K562 (cell line): ENCODE data around the gene UBE2I. TPM values are rescaled to one million over a fixed set of nuclear protein-coding genes. Genes with fewer than 3 reads are reported as not detected.
A peak's percentile ranks its signal among the peaks of the same experiment; 100 is the strongest.

Source experiments
- BDP1 ChIP-seq: IDR thresholded peaks from 3 replicates; pipeline ENCODE4 v1.6.1; 2011; ENCODE audit not compliant: insufficient read length, insufficient read depth
- BMI1 ChIP-seq: fragments of 150-350 bp; IDR thresholded peaks from 2 replicates; pipeline ENCODE4 v1.6.1; 2014; ENCODE audit warnings: low read length
- EGR1 ChIP-seq: fragments of 450-650 bp; conservative IDR thresholded peaks from 2 replicates; pipeline ENCODE4 v1.6.1; 2017; ENCODE audit warnings: mild to moderate bottlenecking
- FUS ChIP-seq: fragments of 200-400 bp; formaldehyde crosslinking; optimal IDR thresholded peaks from 2 replicates; pipeline ENCODE3; 2017; ENCODE audit warnings: low read depth, low read length
- GABPB1 ChIP-seq: sonication (generic); formaldehyde crosslinking; IDR thresholded peaks from 2 replicates; pipeline ENCODE4 v1.8.0; 2022; ENCODE audit warnings: mild to moderate bottlenecking, missing genetic modification reagents
- HCFC1 ChIP-seq: IDR thresholded peaks from 2 replicates; pipeline ENCODE4 v1.6.1; 2012; ENCODE audit warnings: low read depth, low read length, improper control_type of control experiment
- HNRNPUL1 ChIP-seq: fragments of 200-400 bp; formaldehyde crosslinking; IDR thresholded peaks from 2 replicates; pipeline ENCODE4 v1.6.1; 2017; ENCODE audit warnings: low read length
- HOXB6 ChIP-seq: fragments of 250-450 bp; sonication (Bioruptor Pico); IDR thresholded peaks from 2 replicates; pipeline ENCODE4 v1.5.1; 2022; ENCODE audit warnings: mild to moderate bottlenecking, borderline replicate concordance
- KAT2B ChIP-seq: IDR thresholded peaks from one replicate; pipeline ENCODE4 v1.6.1; 2012; ENCODE audit warnings: low read depth, mild to moderate bottlenecking, control low read depth, inconsistent platforms, low read length, moderate library complexity
- MAZ ChIP-seq, 2 experiments: fragments of 450-650 bp in 1 of 2; sonication (generic) in 1 of 2; formaldehyde crosslinking; IDR thresholded peaks in 1 of 2; conservative IDR thresholded peaks in 1 of 2; 2 replicates each; pipeline versions ENCODE4 v1.4.0 to v1.5.0; 2020; ENCODE audit warnings: mild to moderate bottlenecking in 1 of 2, missing genetic modification reagents in 1 of 2
- PCBP2 ChIP-seq: fragments of 200-400 bp; formaldehyde crosslinking; IDR thresholded peaks from 2 replicates; pipeline ENCODE4 v1.6.1; 2018; ENCODE audit warnings: low read length, low read depth, mild to moderate bottlenecking, moderate library complexity; ENCODE audit not compliant: poor library complexity, severe bottlenecking
- RAD51 ChIP-seq: fragments of 450-650 bp; IDR thresholded peaks from 2 replicates; pipeline ENCODE4 v1.7.1; 2016; ENCODE audit warnings: low read depth, mild to moderate bottlenecking, borderline replicate concordance
- SMAD2 ChIP-seq: fragments of 150-350 bp; IDR thresholded peaks from 2 replicates; pipeline ENCODE4 v1.6.1; 2014; ENCODE audit warnings: low read depth, mild to moderate bottlenecking, low read length
- SMAD4 ChIP-seq: fragments of 250-450 bp; sonication (Bioruptor Pico); conservative IDR thresholded peaks from 2 replicates; pipeline ENCODE4 v1.8.0; 2021; ENCODE audit warnings: inconsistent platforms, mild to moderate bottlenecking, moderate library complexity
- SMARCA5 ChIP-seq: fragments of 450-650 bp; IDR thresholded peaks from 2 replicates; pipeline ENCODE4 v1.6.1; 2016
- STAG1 ChIP-seq: sonication (generic); formaldehyde crosslinking; IDR thresholded peaks from 2 replicates; pipeline ENCODE4 v1.5.0; 2020; ENCODE audit warnings: missing genetic modification reagents, borderline replicate concordance
- SUPT5H ChIP-seq: fragments of 450-650 bp; IDR thresholded peaks from 2 replicates; pipeline ENCODE4 v1.6.1; 2016
- ZBTB2 ChIP-seq: fragments of 450-650 bp; IDR thresholded peaks from 2 replicates; pipeline ENCODE4 v1.6.1; 2016; ENCODE audit warnings: antibody characterized with exemption
- ZNF175 ChIP-seq: fragments of 200-800 bp; sonication (Bioruptor generic); IDR thresholded peaks from 2 replicates; pipeline ENCODE4 v1.6.1; 2016; ENCODE audit warnings: low read depth, mild to moderate bottlenecking, missing genetic modification characterization, missing compliant biosample characterization
- ZNF23 ChIP-seq: fragments of 250-450 bp; sonication (Bioruptor Pico); IDR thresholded peaks from 2 replicates; pipeline ENCODE4 v1.4.0; 2020; ENCODE audit warnings: mild to moderate bottlenecking
- ZNF232 ChIP-seq: sonication (generic); formaldehyde crosslinking; IDR thresholded peaks from 2 replicates; pipeline ENCODE4 v1.8.0; 2022; ENCODE audit warnings: mild to moderate bottlenecking, missing genetic modification reagents
- ZNF639 ChIP-seq, 2 experiments: fragments of 200-800 bp in 1 of 2; sonication (Bioruptor generic) in 1 of 2; sonication (generic) in 1 of 2; formaldehyde crosslinking in 1 of 2; IDR thresholded peaks in 1 of 2; conservative IDR thresholded peaks in 1 of 2; 2 replicates each; pipeline versions ENCODE4 v1.5.0 to v1.6.1; 2016 to 2020; ENCODE audit warnings: missing compliant biosample characterization in 1 of 2, missing genetic modification characterization in 1 of 2, missing genetic modification reagents in 1 of 2
- ZNF668 ChIP-seq: fragments of 250-450 bp; sonication (Bioruptor Pico); IDR thresholded peaks from 2 replicates; pipeline ENCODE4 v1.8.0; 2022; ENCODE audit warnings: mild to moderate bottlenecking, inconsistent platforms
- ZNF77 ChIP-seq: fragments of 250-450 bp; sonication (Bioruptor Pico); IDR thresholded peaks from 2 replicates; pipeline ENCODE4 v1.5.0; 2020
- polyA plus RNA-seq, 8 experiments: library from polyadenylated mRNA; depleted of rRNA in 4 of 8; stranded (reverse) in 5 of 8; unstranded in 3 of 8; fragments of >200 nt; fragmentation: Nextera tagmentation in 2 of 8; fragmentation: Illumina TruSeq in 1 of 8; extraction: Ambion mirVana in 2 of 8; extraction: Trizol in 1 of 8; gene quantifications; 2 replicates each; pipeline versions ENCODE4 v1.2.1 to v1.2.3, GENCODE V29; 2011 to 2014; ENCODE audit warnings: inconsistent platforms in 1 of 8, missing spikeins in 1 of 8
- total RNA-seq, 7 experiments: library from RNA; depleted of rRNA in 6 of 7; stranded (reverse); fragments of >200 nt in 6 of 7; fragmentation: Illumina TruSeq in 2 of 7; extraction: Trizol in 2 of 7; gene quantifications; 2 replicates each; pipeline versions ENCODE4 v1.2.1 to v1.2.3, GENCODE V29; 2011 to 2021; ENCODE audit warnings: low replicate concordance in 1 of 7
- TF ChIP-seq, protein P1 (sequence below), 3 experiments: IDR thresholded peaks in 2 of 3; conservative IDR thresholded peaks in 1 of 3; 2 replicates each; pipeline ENCODE4 v1.5.1; 2011 to 2012; ENCODE audit warnings: low read length in 3 of 3, mild to moderate bottlenecking in 3 of 3, control low read depth in 2 of 3, improper control_type of control experiment in 1 of 3, inconsistent platforms in 1 of 3, low read depth in 1 of 3, mixed read lengths in 1 of 3, moderate library complexity in 1 of 3; ENCODE audit not compliant: insufficient read depth in 2 of 3

Gene UBE2I
- total and polyA plus RNA-seq, 9 of the 15 experiments (the other 6 are each of a cell fraction or from before 2014, with no cell fraction given): 36.6 to 254 (median 104) TPM

GRCh38 chr16:1308036-1308976 is 1.1 kb upstream of the UBE2I start (continued):
- TF ChIP-seq, protein P1, sequence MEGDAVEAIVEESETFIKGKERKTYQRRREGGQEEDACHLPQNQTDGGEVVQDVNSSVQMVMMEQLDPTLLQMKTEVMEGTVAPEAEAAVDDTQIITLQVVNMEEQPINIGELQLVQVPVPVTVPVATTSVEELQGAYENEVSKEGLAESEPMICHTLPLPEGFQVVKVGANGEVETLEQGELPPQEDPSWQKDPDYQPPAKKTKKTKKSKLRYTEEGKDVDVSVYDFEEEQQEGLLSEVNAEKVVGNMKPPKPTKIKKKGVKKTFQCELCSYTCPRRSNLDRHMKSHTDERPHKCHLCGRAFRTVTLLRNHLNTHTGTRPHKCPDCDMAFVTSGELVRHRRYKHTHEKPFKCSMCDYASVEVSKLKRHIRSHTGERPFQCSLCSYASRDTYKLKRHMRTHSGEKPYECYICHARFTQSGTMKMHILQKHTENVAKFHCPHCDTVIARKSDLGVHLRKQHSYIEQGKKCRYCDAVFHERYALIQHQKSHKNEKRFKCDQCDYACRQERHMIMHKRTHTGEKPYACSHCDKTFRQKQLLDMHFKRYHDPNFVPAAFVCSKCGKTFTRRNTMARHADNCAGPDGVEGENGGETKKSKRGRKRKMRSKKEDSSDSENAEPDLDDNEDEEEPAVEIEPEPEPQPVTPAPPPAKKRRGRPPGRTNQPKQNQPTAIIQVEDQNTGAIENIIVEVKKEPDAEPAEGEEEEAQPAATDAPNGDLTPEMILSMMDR (IDR thresholded peaks at IDR 0.05 in 2 of 3, conservative IDR thresholded peaks at IDR 0.05 in 1 of 3; ENCODE audit: insufficient read depth in 2 of 3, low read depth in 1 of 3, low read length in 3 of 3): no peak
- TF ChIP-seq ZBTB2: no peak
- TF ChIP-seq ZNF639 (CRISPR knock-in tag; conservative IDR thresholded peaks at IDR 0.05 in 1 of 2, IDR thresholded peaks at IDR 0.05 in 1 of 2): peak in 1 of 2 experiments; percentile 95; a peak in 2 of 4 replicates
- TF ChIP-seq SMAD4: 0 out of 2 replicates have a peak, but pooled peaks have one; percentile 15
- TF ChIP-seq BMI1: no peak
- TF ChIP-seq STAG1 (CRISPR knock-in tag): no peak
- TF ChIP-seq EGR1: peak; percentile 82
- TF ChIP-seq GABPB1 (CRISPR knock-in tag): peak; percentile 17; the same call in 1 of the 2 replicates
- no peak for TF ChIP-seq HOXB6 (CRISPR knock-in tag)
- no peak for TF ChIP-seq SUPT5H
- no peak for TF ChIP-seq FUS
- no peak for TF ChIP-seq HNRNPUL1
- TF ChIP-seq MAZ (CRISPR knock-in tag; conservative IDR thresholded peaks at IDR 0.05 in 1 of 2, IDR thresholded peaks at IDR 0.05 in 1 of 2): peak; percentile 57 to 67
- TF ChIP-seq KAT2B: no peak
- TF ChIP-seq BDP1: no peak
- peak; percentile 72 for TF ChIP-seq SMARCA5
- TF ChIP-seq ZNF668: no peak
- no peak for TF ChIP-seq ZNF232 (CRISPR knock-in tag)
- TF ChIP-seq RAD51: no peak
- TF ChIP-seq HCFC1: no peak
- TF ChIP-seq ZNF77 (CRISPR knock-in tag): no peak
- TF ChIP-seq ZNF175 (CRISPR knock-in tag): no peak
- no peak for TF ChIP-seq SMAD2
- no peak for TF ChIP-seq PCBP2
- no peak for TF ChIP-seq ZNF23 (CRISPR knock-in tag)
